GM21786 (cell line): ENCODE measurements around the gene JMJD8.
"Not testable (repeated sequence)": the region's sequence is repeated elsewhere in the genome, so short reads cannot be mapped to it uniquely, and the experiment has no call there.

ENCODE experiments used
- ATAC-seq: cut with Tn5 transposase; IDR thresholded peaks from one replicate; pipeline ENCODE4 v1.9.1; 2021; ENCODE audit not compliant: unreplicated experiment

JMJD8 gene

DNA sequence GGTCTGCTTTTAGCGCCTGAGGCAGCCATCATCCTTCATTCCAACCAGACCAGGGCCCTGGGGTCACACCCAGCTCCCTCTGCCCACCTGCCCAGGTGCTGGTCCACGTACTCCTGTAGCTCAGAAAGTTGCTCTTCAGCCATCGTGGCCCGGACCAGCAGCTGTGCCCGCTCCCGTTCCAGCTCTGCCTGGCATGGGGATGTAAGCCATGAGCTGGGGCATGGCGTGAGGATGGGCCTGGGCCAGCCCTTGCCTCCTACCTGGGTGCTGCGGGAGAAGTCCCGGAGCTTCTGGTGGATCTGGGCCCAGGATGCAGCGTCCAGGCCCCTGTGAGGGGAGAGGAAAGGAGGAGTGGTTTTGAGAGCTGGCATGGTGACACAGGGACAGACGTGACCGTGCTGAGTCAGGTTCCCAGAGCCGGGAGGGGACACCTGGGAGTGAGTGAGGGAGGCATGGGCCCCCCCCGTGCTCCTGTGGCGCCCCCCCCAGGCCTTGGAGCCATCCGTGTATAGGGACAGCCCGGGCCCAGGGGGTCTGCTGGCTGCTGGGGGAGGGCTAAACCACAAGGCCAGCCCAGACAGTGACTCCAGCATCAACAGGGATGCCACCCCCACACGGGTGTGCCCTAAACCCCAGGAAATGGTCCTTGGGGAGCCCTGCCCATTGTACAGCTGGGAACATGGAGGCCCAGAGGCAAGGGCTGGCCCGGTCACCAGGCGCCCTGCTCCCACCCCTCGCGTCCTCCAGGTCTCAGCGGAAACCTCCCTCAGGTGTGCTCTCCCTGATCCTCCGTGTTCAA lies 38.9 kb upstream of the JMJD8 start:
- ATAC-seq, result no peak

DNA sequence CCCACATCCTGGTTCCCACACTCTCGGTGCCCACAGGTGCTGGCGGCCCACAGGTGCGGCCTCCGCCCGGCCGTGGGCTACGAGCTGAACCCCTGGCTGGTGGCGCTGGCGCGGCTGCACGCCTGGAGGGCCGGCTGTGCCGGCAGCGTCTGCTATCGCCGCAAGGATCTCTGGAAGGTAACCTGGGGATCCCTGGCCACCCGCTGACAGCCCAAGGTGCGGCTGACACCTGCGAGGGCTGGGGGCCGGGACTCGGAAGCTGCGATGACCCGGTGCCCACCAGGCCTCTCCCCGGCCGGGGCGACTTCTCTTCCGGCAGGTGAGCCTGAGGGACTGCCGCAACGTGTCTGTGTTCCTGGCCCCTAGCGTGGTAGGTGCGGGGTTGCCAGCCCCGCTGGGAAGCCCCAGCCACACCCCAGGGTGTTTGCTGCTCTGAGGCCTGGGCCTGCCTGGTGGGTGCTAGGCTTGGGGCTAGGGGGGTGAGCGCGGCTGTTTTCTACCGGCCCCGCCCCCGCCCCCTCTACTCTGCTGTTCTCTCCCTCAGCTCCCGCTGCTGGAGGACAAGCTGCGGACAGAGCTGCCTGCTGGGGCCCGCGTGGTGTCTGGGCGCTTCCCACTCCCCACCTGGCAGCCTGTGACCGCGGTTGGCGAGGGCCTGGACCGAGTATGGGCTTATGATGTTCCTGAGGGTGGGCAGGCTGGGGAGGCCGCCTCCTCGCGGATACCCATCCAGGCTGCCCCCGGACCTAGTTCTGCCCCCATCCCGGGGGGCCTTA lies 37.8 kb upstream of the JMJD8 start:
- no peak for ATAC-seq

DNA sequence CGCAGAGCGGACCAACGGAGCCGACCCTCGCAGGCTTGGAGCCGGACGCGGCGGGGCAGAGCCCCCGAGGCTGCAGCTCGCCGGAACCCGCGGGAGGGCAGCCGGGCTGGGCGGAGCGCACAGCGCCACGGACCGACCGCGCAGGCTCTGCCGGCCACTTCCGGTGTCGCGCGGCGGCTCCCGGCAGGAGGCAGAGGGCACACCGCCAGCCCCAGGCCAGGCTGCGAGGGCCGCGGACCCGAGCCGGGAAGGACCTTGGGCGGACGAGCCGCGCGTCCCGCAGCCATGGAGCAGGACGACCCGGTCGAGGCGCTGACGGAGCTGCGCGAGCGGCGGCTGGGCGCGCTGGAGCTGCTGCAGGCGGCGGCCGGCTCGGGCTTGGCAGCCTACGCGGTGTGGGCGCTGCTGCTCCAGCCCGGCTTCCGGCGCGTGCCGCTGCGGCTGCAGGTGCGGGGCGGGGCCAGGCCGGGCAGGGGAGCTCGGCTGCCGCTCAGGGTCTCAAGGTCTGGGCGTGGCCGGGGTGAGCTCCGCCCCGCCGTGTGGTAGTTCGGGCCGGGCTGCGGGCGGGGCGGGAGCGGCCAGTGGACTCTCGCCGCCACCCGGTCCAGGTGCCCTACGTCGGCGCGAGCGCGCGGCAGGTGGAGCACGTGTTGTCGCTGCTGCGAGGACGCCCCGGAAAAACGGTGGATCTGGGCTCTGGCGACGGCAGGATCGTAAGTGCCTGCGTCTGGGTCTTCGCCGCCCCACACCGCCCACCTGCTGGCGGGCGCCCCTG lies 37.0 kb upstream of the JMJD8 start, which contains the start of gene ANTKMT:
TSS of gene ANTKMT (plus strand) at position 157 of the 775 bp plus-strand sequence. CDS start at position 286, 129 bp downstream.
- peak; percentile 66 for ATAC-seq

DNA sequence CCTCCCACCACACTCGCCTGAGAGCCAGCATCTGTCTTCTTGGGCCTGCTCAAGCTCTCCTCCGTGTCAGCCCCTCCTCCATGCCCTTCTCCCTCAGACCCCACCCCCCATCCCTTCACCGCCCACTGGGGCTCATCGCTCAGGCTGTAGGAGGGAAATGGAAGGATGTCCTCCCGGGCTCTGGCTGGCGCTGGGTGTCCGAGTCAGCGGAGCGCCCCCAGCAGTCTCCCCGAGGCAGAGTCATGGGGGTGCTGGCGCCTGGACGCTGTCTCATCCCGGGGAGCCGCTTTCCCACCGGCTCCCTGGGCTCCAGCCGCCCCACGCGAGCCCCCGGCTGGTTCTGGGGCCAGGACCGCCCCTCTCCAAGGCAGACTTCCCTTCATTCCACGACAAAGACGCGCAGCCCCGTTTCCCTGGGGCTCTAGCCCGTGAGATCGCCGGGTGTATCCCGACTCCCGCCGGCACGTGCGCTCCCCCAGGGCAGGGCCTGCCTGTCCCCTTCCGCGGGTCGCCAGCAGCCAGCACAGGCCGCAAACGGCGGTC lies 36.4 kb upstream of the JMJD8 start:
- no peak for ATAC-seq

DNA sequence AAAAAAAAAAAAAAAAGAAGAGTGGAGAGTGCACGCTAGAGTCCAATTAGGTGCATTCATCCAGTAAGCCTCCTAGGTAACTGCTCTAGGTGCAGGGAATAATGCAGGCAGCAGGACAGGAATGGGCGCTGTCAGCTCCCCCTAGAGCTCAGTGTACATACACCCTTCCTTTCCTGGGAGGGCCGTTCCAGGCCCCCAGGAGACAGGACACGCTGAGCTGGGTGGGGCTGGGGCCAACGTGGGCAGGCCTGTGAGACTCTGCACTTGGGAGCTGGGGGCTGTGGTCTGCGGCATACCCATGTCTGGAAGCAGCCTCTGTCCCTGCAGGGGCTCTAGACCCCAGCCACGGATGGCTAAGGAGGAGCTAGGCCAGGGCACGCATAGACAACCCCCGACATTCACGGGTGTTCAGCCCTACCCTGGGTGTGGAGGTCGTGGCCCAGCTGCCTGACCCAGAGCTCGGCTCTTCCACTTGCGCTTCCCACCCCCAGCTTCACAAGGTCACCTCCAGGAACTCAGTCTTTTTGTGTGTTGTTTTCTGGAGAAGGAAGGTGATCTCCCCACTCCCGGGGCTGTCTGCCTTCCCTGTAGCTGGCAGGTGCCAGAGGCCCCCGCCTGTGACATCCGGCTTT lies 35.8 kb upstream of the JMJD8 start:
- no peak for ATAC-seq

DNA sequence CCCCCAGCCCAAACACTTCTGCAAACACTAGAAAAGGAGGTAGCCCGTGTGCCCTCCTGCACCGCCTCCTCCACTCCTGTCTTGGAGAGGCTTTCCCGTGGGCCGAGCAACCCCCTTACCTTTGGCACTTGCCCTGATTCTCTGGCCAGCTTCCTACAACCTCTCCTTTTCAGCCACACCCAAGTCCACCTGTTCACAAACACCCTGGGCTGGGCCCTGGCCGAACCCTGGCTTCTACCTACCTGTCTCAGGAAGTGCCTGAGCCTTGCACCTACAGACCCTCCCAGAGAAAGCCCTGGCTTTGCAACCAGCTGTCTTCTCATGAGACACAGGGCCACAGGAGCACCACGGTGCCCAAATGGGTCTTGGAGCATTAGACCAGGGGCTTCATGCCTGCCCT lies 34.8 kb upstream of the JMJD8 start:
- ATAC-seq, result no peak

- ATAC-seq, result no peak
These were observed 34.3 kb upstream of the JMJD8 start for GRCh38 chr16:718389-718788.

GRCh38 chr16:717450-718245 lies 33.5 kb upstream of the JMJD8 start:
- no peak for ATAC-seq

DNA sequence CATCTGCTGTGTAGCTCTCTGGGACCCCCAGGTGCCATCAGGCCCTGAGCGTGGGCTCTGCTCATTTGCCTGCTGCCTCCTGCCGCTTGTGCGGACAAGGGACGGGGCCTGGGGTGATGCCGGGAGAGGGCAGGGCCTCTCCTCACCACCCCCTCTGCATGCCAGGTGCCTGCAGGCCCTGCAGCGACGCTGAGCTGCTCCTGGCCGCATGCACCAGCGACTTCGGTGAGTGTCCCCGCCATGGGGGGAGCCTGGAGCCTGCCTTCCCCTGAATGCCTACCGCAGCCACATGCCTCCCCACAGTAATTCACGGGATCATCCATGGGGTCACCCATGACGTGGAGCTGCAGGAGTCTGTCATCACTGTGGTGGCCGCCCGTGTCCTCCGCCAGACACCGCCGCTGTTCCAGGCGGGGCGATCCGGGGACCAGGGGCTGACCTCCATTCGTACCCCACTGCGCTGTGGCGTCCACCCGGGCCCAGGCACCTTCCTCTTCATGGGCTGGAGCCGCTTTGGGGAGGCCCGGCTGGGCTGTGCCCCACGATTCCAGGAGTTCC lies 32.7 kb upstream of the JMJD8 start:
- no peak for ATAC-seq

GRCh38 chr16:716200-716568 lies 32.0 kb upstream of the JMJD8 start:
- ATAC-seq, result no peak

DNA sequence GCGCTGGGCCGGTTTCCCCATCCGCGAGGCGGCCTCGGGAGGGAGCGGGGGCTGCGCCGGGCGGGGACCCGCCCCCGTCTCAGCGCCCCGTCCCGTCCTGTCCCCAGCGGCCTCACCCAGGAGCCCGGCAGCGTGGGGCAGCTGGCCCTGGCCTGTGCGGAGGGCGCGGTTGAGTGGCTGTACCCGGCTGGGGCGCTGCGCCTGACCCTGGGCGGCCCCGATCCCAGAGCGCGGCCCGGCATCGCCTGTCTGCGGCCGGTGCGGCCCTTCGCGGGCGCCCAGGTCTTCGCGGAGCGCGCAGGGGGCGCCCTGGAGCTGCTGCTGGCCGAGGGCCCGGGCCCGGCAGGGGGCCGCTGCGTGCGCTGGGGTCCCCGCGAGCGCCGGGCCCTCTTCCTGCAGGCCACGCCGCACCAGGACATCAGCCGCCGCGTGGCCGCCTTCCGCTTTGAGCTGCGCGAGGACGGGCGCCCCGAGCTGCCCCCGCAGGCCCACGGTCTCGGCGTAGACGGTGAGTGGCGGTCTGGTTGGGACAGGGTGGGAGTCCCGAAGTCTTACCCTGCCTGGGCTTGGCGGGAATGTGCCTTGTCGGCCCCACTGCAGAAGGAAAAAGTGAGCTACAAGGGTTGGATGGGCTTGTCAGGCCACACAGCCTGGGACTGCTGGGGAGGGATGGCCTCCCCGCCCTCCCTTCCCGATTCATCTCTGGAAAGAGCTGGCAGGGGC lies 31.5 kb upstream of the JMJD8 start:
- no peak for ATAC-seq

GRCh38 chr16:714558-715476 lies 30.7 kb upstream of the JMJD8 start, which contains the start of gene METRN:
TSS of gene METRN (plus strand) at chr16:715118. CDS start at chr16:715290, 172 bp downstream.
- ATAC-seq, result peak; percentile 67

GRCh38 chr16:714079-714478 lies 29.9 kb upstream of the JMJD8 start:
- no peak for ATAC-seq

DNA sequence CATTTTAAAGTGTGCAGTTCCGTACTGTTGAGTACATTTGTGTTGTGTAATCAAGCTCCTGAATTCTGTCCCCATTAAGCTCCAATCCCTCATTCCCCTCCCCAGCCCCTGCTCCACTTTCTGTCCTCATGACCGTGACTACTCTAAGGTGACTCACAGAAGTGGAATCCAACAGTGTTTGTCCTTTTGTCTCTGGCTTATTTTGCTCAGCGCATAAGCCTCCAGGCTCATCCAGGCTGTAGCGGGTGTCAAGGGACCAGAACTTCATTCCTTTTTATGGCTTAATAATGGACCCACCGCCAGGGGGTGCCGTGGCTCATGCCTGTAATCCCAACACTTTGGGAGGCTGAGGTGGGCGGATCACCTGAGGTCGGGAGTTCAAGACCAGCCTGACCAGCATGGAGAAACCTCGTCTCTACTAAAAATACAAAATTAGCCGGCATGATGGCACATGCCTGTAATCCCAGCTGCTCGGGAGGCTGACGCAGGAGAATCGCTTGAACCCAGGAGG lies 28.7 kb upstream of the JMJD8 start:
- not testable (repeated sequence) for ATAC-seq

- no peak for ATAC-seq
These were observed 27.6 kb upstream of the JMJD8 start for GRCh38 chr16:711548-712320.

GRCh38 chr16:711084-711483 lies 26.9 kb upstream of the JMJD8 start:
- ATAC-seq, result no peak
